Keratinocyte (primary cell): ENCODE results near the gene BRD7. TPM values are rescaled to one million over a fixed set of nuclear protein-coding genes. Genes with fewer than 3 reads are reported as not detected.

Experiments
- DNase-seq: peaks from one replicate; pipeline ENCODE4 v3.0.0-alpha.2; 2011; ENCODE audit warnings: low read depth, missing footprints, low spot score
- FAIRE-seq: peaks from 2 replicates; lab custom pipeline; 2011; peaks lifted over from hg19 to GRCh38; lab: Jason Lieb, UNC
- H2AFZ ChIP-seq: 2 replicates; pipeline ENCODE4 v1.6.0; 2012; ENCODE audit warnings: low read length, control low read depth, inconsistent platforms; ENCODE audit not compliant: control insufficient read depth
- H3K27ac ChIP-seq: 2 replicates; pipeline ENCODE4 v1.5.1; 2011; ENCODE audit warnings: low read length; ENCODE audit not compliant: control insufficient read depth, insufficient read depth
- H3K27me3 ChIP-seq: 3 replicates; pipeline ENCODE4 v1.6.0; 2011; ENCODE audit warnings: low read length; ENCODE audit not compliant: control insufficient read depth, insufficient read depth; ENCODE audit errors: extremely low read depth
- H3K36me3 ChIP-seq, 2 experiments: 2 replicates in 1 of 2; 3 replicates in 1 of 2; pipeline ENCODE4 v1.5.1; 2011; ENCODE audit warnings: low read length in 2 of 2, mild to moderate bottlenecking in 1 of 2; ENCODE audit not compliant: control insufficient read depth in 2 of 2, insufficient read depth in 2 of 2; ENCODE audit errors: extremely low read depth in 1 of 2
- H3K4me1 ChIP-seq: 3 replicates; pipeline ENCODE4 v1.5.1; 2011; ENCODE audit warnings: low read length; ENCODE audit not compliant: control insufficient read depth, insufficient read depth; ENCODE audit errors: extremely low read depth
- H3K4me2 ChIP-seq: 3 replicates; pipeline ENCODE4 v1.6.0; 2011; ENCODE audit warnings: low read depth, low read length; ENCODE audit not compliant: control insufficient read depth, insufficient read depth; ENCODE audit errors: extremely low read depth
- H3K4me3 ChIP-seq, 3 experiments: fragments of 200-600 bp in 1 of 3; sonication (generic) in 1 of 3; 2 replicates in 2 of 3; 3 replicates in 1 of 3; pipeline ENCODE4 v1.5.1; 2011 to 2016; ENCODE audit warnings: low read length in 3 of 3, mild to moderate bottlenecking in 3 of 3, control low read depth in 2 of 3, inconsistent platforms in 1 of 3, low read depth in 1 of 3, mixed read lengths in 1 of 3, mixed run types in 1 of 3, moderate library complexity in 1 of 3; ENCODE audit not compliant: control insufficient read depth in 2 of 3, insufficient read depth in 2 of 3; ENCODE audit errors: extremely low read depth in 1 of 3
- H3K79me2 ChIP-seq: 2 replicates; pipeline ENCODE4 v1.6.0; 2012; ENCODE audit warnings: low read length; ENCODE audit not compliant: control insufficient read depth, insufficient read depth
- H3K9ac ChIP-seq: 3 replicates; pipeline ENCODE4 v1.6.0; 2011; ENCODE audit warnings: low read length; ENCODE audit not compliant: control insufficient read depth, insufficient read depth; ENCODE audit errors: extremely low read depth
- H3K9me1 ChIP-seq: 3 replicates; pipeline ENCODE4 v1.6.0; 2011; ENCODE audit warnings: low read length; ENCODE audit not compliant: control insufficient read depth, insufficient read depth; ENCODE audit errors: extremely low read depth
- H3K9me3 ChIP-seq: 2 replicates; pipeline ENCODE4 v1.5.1; 2012; ENCODE audit warnings: low read depth, low read length; ENCODE audit not compliant: control insufficient read depth
- H4K20me1 ChIP-seq: 3 replicates; pipeline ENCODE4 v1.6.0; 2011; ENCODE audit warnings: low read length; ENCODE audit not compliant: control insufficient read depth, insufficient read depth; ENCODE audit errors: extremely low read depth
- EZH2 ChIP-seq: IDR thresholded peaks from one replicate; pipeline ENCODE4 v1.6.1; 2012; ENCODE audit warnings: inconsistent platforms, mild to moderate bottlenecking, low read length, moderate library complexity
- dilution Hi-C: fragments of 300-500 bp; cut with MboI; formaldehyde crosslinking; loops from one replicate; pipeline ENCODE4 v1.7.0; 2020; ENCODE audit warnings: low sequenced_read_pairs; ENCODE audit not compliant: extremely low pct_ligation_motif_present
- polyA plus RNA-seq, 5 experiments: library from polyadenylated mRNA; depleted of rRNA in 3 of 5; stranded (reverse) in 3 of 5; stranded (forward) in 1 of 5; unstranded in 1 of 5; fragments of >200 nt; gene quantifications; 1 replicate in 1 of 5; 2 replicates in 3 of 5; 3 replicates in 1 of 5; pipeline versions ENCODE4 v1.2.1 to v1.2.3, GENCODE V29; 2011 to 2012; ENCODE audit warnings: missing spikeins in 2 of 5, low read depth in 1 of 5, low replicate concordance in 1 of 5
- TF ChIP-seq, protein P1 (sequence below), 3 experiments: IDR thresholded peaks in 1 of 3; conservative IDR thresholded peaks in 1 of 3; optimal IDR thresholded peaks in 1 of 3; 2 replicates in 2 of 3; 3 replicates in 1 of 3; pipeline versions ENCODE3 to v1.5.1; 2011; ENCODE audit warnings: low read length in 3 of 3, mild to moderate bottlenecking in 3 of 3, moderate library complexity in 2 of 3, control low read depth in 1 of 3, inconsistent platforms in 1 of 3; ENCODE audit not compliant: insufficient read depth in 2 of 3; ENCODE audit errors: extremely low read depth in 1 of 3

BRD7 gene
- polyA plus RNA-seq, 1 donor (not counting 4 experiments of a cell fraction or from before 2014, with no cell fraction given): 66.6 TPM

DNA sequence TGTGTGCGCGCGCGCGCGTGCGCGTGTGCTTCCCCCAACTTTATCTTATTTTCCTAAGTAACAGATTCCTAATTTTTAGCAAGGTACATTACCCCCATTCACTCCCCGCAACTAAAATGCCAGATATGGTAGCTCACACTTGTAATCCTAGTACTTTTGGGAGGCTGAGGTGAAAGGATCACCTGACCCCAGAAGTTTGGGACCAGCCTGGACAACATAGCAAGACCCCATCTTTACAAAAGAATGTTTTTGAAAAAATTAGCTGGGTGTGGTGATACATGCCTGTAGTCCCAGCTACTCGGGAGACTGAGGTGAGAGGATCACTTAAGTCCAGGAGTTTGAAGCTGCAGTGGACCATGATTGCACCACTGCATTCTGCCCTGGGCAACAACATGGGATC is 5.1 kb downstream of the BRD7 start:
- no peak for TF ChIP-seq EZH2
- TF ChIP-seq, protein P1, sequence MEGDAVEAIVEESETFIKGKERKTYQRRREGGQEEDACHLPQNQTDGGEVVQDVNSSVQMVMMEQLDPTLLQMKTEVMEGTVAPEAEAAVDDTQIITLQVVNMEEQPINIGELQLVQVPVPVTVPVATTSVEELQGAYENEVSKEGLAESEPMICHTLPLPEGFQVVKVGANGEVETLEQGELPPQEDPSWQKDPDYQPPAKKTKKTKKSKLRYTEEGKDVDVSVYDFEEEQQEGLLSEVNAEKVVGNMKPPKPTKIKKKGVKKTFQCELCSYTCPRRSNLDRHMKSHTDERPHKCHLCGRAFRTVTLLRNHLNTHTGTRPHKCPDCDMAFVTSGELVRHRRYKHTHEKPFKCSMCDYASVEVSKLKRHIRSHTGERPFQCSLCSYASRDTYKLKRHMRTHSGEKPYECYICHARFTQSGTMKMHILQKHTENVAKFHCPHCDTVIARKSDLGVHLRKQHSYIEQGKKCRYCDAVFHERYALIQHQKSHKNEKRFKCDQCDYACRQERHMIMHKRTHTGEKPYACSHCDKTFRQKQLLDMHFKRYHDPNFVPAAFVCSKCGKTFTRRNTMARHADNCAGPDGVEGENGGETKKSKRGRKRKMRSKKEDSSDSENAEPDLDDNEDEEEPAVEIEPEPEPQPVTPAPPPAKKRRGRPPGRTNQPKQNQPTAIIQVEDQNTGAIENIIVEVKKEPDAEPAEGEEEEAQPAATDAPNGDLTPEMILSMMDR (optimal IDR thresholded peaks at IDR 0.05 in 1 of 3, IDR thresholded peaks at IDR 0.05 in 1 of 3, conservative IDR thresholded peaks at IDR 0.05 in 1 of 3; ENCODE audit: extremely low read depth in 1 of 3, insufficient read depth in 2 of 3, low read length in 3 of 3): no peak
- Histone ChIP-seq H3K36me3 (peaks cover 11 to 25% of the 10 kb centered on the region in 2 experiments), H3K9ac (no peak overlapping the region), H3K4me3 (no peak overlapping the region), H3K27ac (no peak overlapping the region), H3K4me2 (no peak overlapping the region), H3K9me3 (no peaks in the 10 kb centered on the region), H4K20me1 (no peaks in the 10 kb centered on the region), H3K4me1 (peaks cover 22% of the 10 kb centered on the region), H2AFZ (no peak overlapping the region), H3K9me1 (no peaks in the 10 kb centered on the region), H3K27me3 (no peaks in the 10 kb centered on the region), H3K79me2 (peaks cover 79% of the 10 kb centered on the region)
- FAIRE-seq: no peak
- dilution Hi-C loops: no loop called here
- DNase-seq: no peak

DNA sequence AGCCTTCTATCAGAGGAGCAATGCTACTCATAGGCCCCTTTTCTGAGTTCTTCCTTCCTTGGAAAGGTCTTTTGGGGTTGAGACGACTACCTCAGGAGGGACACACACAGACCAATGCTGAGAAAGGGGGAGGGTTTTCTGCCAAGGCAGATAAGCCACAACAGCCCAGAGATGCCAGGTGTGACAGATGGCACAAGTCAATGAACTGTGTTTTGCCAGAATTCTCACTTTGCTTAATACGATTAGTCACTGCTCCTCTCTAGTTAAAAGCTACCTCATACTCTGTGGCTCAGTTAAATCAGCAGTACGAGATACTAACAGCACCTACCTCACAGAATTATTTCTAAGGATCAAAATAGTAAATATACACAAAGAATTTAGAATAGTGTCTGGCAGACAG is 8.0 kb downstream of the BRD7 start:
- Histone ChIP-seq H3K9me3 (no peaks in the 10 kb centered on the region), H3K4me3 (no peak overlapping the region), H2AFZ (no peak overlapping the region), H3K9me1 (no peaks in the 10 kb centered on the region), H3K79me2 (peaks cover 75% of the 10 kb centered on the region), H3K4me2 (peak overlapping the region; percentile 35), H3K9ac (peak overlapping the region; percentile 46), H3K4me1 (peaks cover 11% of the 10 kb centered on the region), H4K20me1 (no peaks in the 10 kb centered on the region), H3K27me3 (no peaks in the 10 kb centered on the region), H3K36me3 (peaks cover 10 to 25% of the 10 kb centered on the region in 2 experiments), H3K27ac (peak overlapping the region; percentile 81)
- dilution Hi-C loops: no loop called here
- TF ChIP-seq, protein P1 (optimal IDR thresholded peaks at IDR 0.05 in 1 of 3, IDR thresholded peaks at IDR 0.05 in 1 of 3, conservative IDR thresholded peaks at IDR 0.05 in 1 of 3; ENCODE audit: extremely low read depth in 1 of 3, insufficient read depth in 2 of 3, low read length in 3 of 3): no peak
- TF ChIP-seq EZH2: no peak
- no peak for DNase-seq
- FAIRE-seq: no peak
